Coronary artery (tissue), 2 donors: ENCODE data around the gene SUPT6H.

Experiments used
- DNase-seq: peaks from one replicate; pipeline ENCODE4 v3.0.0-alpha.2; 2017; ENCODE audit warnings: low spot score
- H3K27ac ChIP-seq, 2 donors: fragments of 200-600 bp; sonication (generic); one replicate each; pipeline ENCODE4 v1.5.1; 2016 to 2019
- H3K4me3 ChIP-seq: fragments of 200-600 bp; sonication (generic); 2 replicates; pipeline ENCODE4 v1.5.1; 2016; ENCODE audit warnings: mild to moderate bottlenecking, moderate library complexity
- CTCF ChIP-seq: fragments of 200-600 bp; sonication (generic); IDR thresholded peaks from one replicate; pipeline ENCODE4 v1.5.1; 2019; ENCODE audit warnings: antibody characterized with exemption

SUPT6H gene

GRCh38 chr17:28618464-28618863 lies 43.5 kb upstream of the SUPT6H start:
- no peak for DNase-seq
- TF ChIP-seq CTCF: no peak
- H3K4me3 ChIP-seq: no peak overlapping the region
- no peak overlapping the region for H3K27ac ChIP-seq

GRCh38 chr17:28620010-28620409 lies 42.0 kb upstream of the SUPT6H start:
- no peak for TF ChIP-seq CTCF
- H3K27ac ChIP-seq: no peak overlapping the region
- H3K4me3 ChIP-seq: no peak overlapping the region
- no peak for DNase-seq

GRCh38 chr17:28622186-28622585 lies 39.8 kb upstream of the SUPT6H start:
- DNase-seq: no peak
- Histone ChIP-seq H3K27ac (no peak overlapping the region), H3K4me3 (no peak overlapping the region)
- no peak for TF ChIP-seq CTCF

GRCh38 chr17:28623696-28624095 lies 38.3 kb upstream of the SUPT6H start:
- peak; percentile 28 for DNase-seq

GRCh38 chr17:28624148-28624547 lies 37.9 kb upstream of the SUPT6H start:
- no peak overlapping the region for H3K27ac ChIP-seq
- TF ChIP-seq CTCF: no peak
- no peak overlapping the region for H3K4me3 ChIP-seq
- no peak for DNase-seq

More at GRCh38 chr17:28623696-28624095, 38.3 kb upstream of the SUPT6H start:
- H3K27ac ChIP-seq: no peak overlapping the region
- no peak for TF ChIP-seq CTCF
- no peak overlapping the region for H3K4me3 ChIP-seq

GRCh38 chr17:28626818-28627217 lies 35.2 kb upstream of the SUPT6H start:
- no peak for TF ChIP-seq CTCF
- Histone ChIP-seq H3K27ac (no peak overlapping the region), H3K4me3 (no peak overlapping the region)
- DNase-seq: no peak

- no peak overlapping the region for H3K4me3 ChIP-seq
- TF ChIP-seq CTCF: no peak
- DNase-seq: no peak
- H3K27ac ChIP-seq: no peak overlapping the region
Observed at GRCh38 chr17:28634206-28634865, 27.7 kb upstream of the SUPT6H start.
